ENCODE measurements around the gene SPON1.
"Not testable (repeated sequence)": the region's sequence is repeated elsewhere in the genome, so short reads cannot be mapped to it uniquely, and the experiment has no call there.

The SPON1 gene

DNA sequence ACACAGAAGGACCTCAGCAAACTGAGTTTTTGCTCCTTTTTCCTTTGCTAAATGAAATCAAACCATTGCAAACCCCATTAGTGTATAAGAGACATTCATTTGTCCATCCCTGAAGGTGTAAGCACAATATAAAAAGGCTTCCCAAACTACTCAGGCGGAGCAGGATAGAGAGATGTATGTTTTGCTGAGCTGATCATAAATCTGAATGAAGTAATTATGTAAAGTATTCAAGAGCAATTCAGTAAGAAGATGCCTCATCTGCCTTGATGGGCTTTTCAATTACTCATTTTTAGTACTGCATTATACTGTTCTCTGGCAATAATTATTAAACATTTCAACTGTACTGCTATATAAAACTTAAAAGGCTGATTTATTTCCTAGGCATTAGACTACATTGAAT, 65.0 kb downstream of the SPON1 start:
- no peak for DNase-seq (ENCODE audit: extremely low spot score, insufficient read length, low read depth)
- no peak for FAIRE-seq

DNA sequence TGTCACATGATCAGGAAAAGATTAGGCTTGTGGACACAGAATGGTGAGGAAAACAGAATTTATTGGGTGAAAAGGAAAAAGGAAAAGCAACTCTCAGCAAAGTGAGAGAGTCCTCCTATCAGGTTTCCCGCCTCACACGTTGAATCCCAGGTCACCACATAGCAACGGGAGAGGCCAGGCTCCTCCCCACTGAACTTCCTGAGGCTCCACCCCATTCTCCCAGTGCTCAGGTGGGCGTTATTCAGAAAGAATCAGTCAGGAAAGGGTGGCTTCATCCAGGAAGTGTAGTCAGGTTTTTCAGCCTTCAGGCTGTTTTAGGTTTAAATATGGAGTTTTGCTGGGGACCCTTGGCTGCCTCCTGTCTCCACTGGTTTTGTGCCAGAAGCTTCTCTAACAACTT, 66.9 kb downstream of the SPON1 start:
- no peak for FAIRE-seq
- no peak for DNase-seq (ENCODE audit: extremely low spot score, insufficient read length, low read depth)

DNA sequence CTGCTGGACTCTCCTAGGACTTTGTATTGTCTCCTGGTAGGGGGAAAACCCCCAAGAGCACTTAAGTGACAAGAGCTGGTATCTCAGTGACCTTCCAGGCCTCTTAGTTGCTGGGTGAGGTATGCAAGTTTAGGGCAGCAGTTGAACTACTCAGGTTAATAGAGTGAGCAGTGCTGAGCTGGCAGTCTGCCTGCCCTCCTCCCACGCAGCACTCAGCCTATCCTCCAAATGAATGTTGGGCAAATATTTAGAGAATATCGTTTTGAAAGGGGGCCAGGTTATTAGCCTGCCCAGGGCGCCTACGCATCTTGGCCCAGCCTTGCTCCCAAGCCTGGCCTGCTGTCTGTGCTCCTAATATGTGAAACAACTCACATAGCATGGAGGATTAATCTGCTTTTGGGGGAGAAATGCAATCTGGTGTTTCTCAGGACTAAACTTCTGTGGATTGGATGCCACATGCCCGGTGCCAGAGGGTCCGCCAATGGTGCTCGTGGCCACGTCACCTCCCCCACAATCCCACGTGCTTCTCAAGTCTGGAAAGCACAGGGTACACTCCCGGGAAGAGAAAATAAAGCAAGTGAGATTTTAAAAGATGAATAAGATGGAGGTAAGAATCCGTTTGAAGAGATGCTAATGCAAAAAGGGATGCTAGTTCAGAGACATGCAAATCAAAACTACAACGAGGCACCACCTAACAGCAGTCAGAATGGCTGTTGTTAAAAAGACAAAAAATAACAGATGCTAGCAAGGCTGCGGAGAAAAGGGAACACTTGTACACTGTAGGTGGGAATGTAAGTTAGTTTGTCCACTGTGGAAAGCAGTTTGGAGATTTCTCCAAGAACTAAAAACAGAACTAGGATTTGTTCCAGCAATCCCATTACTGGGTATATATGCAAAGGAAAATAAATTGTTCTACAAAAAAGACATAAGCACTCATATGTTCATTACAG, 67.7 kb downstream of the SPON1 start:
- FAIRE-seq (no peak), DNase-seq (ENCODE audit: extremely low spot score, insufficient read length, low read depth) (no peak)

DNA sequence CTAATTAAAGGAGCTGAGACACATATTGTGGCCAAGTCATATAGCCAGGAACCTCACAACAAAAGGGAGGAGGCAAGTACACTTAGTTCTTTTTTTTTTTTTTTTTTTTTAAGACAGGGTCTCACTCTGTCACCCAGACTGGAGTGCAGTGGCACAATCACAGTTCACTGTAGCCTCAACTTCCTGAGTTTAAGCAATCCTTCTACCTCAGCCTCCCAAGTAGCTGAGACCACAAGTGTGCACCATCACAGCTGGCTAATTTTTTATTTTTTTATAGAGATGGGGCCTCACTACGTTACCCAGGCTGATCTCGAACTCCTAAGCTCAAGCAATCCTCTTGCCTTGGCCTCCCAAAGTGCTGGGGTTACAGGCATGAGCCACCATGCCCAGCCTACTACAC, 73.0 kb downstream of the SPON1 start:
- not testable (repeated sequence) for FAIRE-seq; DNase-seq (ENCODE audit: extremely low spot score, insufficient read length, low read depth)

DNA sequence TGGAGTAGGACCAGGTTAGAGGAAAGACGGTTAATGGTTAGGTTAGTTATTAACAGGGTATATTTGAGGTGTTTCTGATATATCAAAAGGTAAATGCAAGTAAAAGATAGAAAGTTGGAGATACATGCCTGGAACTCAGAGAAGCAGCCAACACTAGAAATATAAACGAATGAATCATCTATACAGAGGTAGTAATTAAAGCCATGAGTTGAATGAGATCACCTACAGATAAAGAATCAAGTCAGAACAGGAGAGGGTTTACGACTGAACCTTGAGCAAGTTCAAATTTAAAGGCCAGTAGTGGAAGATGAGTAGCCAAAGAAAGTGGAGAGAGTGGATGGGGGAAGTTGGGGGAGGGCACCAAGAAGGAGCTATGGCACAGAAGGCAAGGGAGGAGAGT, 73.9 kb downstream of the SPON1 start:
- DNase-seq (ENCODE audit: extremely low spot score, insufficient read length, low read depth) (no peak), FAIRE-seq (no peak)

DNA sequence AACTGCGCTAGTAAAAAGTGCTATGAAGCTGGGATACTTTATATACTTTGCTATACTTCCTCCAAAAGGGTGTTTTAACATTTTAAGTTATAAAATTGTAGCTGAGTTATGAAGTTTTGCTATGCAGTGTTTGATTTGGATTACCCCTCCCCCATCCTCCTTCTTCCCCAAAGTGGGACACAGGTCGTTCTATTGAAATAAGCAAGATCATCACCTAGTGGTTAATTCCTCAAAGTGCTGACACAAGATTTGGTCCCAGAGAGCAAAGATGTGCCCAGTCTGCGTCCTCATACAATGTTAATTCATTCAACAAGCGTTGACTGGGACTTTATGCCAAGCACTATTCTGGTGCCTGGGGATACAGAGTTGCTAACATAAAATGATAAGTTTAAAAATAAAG, 78.5 kb downstream of the SPON1 start:
- DNase-seq (ENCODE audit: extremely low spot score, insufficient read length, low read depth), result no peak
- FAIRE-seq, result no peak

DNA sequence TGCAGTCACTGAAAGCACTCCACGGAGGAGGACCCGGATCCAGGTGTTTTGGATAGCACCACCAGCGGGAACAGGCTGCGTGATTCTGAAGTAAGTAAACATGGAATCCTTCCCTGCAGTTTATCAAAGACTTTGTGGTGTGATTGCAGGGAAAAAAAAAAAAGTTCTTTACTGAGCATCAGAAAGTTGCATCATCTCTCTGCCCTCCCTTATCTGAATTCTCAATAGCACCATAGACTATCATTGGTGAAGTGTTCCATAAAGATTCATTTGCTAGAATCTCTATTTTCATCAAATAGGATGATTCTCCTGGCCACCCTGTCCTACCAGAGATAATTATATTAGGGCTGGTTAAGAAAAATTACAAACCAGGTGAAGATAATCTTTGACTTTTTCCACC, 79.0 kb downstream of the SPON1 start:
- no peak for DNase-seq (ENCODE audit: extremely low spot score, insufficient read length, low read depth)
- FAIRE-seq, result no peak

DNA sequence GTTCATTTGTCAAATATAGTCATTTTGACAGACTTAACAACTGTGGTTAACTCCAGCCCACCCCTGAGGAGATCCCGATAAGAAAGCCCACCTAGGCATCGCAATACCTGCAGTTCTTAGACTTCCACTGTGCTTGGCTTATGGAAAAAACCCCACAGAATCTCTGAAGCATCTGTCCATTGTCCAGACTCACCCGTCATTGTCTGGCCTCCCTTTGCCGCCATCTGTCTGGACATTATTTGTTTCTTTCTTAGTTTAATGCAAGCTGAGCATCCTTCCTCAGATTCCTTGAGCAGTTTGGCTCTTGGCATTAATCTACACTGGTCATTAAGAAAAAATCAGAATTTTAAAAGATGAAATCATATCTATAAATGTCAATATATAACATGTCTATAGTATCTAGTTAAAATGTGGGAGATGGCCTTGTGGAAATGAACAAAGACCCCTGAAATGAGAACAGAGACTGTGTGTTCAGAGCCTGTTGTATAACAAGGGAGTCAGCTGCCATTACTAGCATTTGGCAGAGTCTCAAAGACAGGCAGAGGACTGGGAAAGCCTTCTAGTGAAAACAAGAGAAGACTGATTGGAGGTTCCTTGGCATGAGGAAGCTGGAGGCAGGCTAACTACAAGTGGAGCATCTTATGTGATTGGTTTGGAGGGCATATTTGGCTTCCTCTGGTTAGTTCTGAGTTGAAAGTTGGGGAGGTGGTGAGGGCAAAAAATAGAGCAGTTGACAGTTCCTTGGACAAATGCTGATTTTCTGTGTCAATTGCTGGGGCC, 80.4 kb downstream of the SPON1 start:
- DNase-seq (ENCODE audit: extremely low spot score, insufficient read length, low read depth) (no peak), FAIRE-seq (no peak)

DNA sequence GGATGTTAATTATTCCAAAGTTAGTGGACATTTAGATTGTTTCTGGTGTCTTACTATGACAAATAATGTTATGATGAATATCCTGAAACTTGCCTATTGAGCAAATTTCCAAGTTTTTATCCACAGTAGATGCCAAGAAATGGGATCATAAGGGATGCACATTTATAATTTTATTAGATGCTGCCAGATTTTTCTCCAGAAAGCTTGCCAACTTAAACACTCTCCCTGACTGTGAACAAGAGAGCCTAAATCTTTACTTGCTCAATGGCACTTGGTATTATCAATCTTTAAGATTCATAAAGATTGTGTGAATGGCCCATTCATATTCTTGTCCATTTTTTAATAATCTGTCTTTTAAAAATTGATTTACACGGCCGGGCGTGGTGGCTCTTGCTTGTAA, 82.4 kb downstream of the SPON1 start:
- FAIRE-seq, result no peak

DNA sequence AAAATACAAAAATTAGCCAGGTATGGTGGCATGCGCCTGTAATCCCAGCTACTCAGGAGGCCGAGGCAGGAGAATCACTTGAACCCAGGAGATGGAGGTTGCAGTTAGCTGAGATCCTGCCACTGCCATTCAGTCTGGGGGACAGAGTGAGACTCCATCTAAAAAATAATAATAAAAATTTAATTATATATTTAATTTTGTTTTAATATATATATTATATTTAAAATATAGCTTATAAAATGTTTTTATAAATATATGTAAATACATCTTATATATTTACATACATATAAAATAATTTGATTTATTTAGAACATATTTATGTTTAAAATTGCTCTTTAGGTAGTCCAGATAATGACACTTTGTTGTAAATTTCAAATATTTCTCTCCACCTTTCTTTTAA, 82.9 kb downstream of the SPON1 start:
- FAIRE-seq (no peak), DNase-seq (ENCODE audit: extremely low spot score, insufficient read length, low read depth) (no peak)

More for the DNA sequence above, 82.4 kb downstream of the SPON1 start:
- DNase-seq (ENCODE audit: extremely low spot score, insufficient read length, low read depth), result no peak

DNA sequence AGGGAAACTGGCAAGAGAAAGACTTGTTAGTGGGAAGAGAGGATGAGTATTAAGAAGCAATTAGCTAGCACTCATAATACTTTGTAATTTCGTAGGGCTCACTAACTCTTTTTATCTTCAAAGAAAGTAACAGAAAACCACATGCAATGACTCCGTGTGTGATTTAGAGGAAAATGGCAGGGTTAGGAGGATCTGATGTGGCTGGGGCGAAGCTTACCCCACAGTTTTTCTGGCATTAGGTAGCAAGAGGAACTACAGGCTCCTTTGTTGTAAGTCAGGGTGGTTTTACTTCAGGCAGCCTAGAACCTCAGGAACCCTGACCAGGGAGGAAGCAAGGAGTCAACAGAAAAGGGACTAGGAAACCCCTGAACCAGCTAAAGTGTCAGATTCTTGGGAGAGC, 89.7 kb downstream of the SPON1 start:
- DNase-seq (ENCODE audit: extremely low spot score, insufficient read length, low read depth) (no peak), FAIRE-seq (no peak)

DNA sequence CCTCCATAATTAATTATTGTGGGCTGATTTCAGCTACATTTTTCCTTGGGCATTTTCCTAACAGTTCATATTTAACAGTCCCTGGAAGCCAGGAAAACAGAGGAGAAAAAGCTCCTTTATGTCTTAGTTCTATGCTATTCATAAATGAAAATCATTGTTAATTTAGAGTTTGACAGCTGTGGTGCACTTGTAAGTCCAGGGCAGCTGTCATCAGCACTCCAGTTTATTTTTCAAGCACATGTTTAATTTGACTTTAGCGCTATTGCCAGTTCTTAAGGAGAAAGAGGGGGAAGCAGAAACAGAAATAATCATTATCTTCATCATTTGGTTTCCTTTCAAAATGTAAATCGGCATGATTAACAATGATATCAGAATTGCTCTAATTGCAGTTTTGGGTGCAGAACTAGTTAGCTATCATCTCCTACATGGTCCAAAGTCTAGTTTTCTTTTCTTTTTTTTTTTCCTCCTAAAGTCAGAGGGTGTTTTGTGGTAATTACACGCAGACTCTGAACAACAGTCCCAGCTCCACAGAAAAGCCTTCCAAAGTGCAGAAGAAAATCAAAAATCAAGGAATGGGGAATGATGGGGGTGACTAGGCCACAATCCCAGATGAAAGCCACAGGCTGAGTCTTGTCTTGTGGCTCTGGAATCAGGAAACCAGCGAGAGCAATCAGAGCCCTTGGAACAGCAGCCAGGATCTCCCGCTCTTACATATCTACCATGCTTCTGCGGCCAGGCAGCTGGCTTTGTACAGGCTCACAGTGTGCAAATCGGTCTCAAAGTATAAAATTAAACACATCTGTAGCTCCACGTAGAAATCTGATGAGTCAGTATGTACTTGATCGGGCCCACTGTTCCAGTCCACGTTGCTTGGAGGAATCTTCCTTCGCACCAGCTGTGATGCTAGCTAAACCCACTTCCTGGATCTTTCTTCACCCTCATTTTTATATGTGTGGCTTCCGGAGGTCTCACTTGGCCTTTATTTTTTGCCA, 91.9 kb downstream of the SPON1 start:
- FAIRE-seq (no peak), DNase-seq (ENCODE audit: extremely low spot score, insufficient read length, low read depth) (no peak)

DNA sequence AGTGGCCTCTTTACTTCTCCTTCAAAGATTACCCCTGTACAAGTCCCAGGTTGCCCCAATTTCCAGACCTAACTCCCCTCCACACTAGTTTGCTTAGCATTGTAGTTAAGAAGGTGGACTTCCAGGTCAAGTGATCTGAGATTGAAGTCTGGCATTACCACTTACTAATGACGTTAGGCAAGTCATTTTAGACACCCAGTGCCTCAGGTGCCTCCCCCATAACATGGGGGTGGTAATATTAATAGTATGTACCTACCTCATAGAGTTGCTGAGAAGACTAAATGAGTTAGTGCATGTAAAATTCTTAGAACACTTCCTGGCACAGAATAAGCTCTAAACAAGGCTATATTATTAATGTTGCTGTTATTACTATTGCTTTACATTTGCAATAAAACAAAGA, 93.4 kb downstream of the SPON1 start:
- FAIRE-seq (no peak), DNase-seq (ENCODE audit: extremely low spot score, insufficient read length, low read depth) (no peak)

DNA sequence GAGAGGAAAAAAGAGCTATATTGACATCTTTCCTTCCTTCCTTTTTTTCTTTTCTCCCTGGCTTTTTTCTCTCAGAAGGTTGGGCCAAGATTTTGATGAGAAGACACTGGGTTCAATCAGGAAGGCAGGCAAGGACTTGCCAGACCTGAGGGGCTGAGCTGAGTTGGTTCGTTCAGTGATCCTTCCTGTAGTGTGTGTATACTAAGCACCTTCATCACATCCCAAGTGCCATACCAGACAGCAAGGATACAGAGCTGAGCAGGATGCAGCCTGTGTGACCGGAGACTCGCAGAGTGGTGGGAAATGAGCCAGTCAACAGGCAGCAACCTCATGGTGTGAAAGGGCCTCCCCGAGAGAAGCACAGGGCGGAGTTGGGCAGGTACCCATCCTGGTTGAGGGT, 95.5 kb downstream of the SPON1 start:
- DNase-seq (ENCODE audit: extremely low spot score, insufficient read length, low read depth) (no peak), FAIRE-seq (no peak)

DNA sequence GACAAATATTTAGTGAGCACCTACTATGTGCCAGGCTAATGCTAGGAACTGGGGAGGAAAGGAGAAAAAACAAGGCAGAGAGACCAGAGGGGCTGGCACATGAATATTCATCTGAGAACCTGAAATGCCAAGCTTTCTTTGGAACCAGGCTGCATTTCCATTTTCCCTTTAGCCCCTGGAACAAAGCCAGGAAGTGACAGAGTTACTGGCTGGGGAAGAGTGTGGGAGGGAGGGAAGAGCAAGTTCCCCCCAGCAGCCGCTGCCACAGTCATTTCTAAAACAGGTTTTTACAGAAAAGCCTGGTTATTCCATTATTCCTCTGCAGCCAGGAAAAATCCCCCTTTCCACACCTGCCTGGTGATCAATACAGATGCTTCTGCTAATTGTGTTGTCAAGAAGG, 97.0 kb downstream of the SPON1 start:
- FAIRE-seq (no peak), DNase-seq (ENCODE audit: extremely low spot score, insufficient read length, low read depth) (no peak)

DNA sequence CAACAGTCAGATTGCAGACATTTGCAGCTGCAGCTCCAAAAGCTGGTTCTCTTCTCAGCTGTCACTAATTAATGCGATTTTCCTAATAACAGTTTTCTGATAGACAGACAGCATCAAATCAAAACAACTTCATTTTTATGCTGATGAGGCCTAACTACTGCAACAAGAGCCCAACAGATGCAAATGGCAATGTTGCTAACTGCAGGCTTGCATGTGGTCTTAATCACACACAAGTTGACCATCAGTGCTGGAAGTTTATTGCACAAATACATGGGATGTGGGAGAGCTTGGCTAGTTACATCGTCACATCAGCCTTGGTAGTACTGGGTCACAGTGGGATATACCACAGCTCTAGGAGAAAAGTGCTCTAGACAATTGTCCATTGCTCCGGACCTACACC, 99.2 kb downstream of the SPON1 start:
- DNase-seq (ENCODE audit: extremely low spot score, insufficient read length, low read depth) (no peak), FAIRE-seq (no peak)

DNA sequence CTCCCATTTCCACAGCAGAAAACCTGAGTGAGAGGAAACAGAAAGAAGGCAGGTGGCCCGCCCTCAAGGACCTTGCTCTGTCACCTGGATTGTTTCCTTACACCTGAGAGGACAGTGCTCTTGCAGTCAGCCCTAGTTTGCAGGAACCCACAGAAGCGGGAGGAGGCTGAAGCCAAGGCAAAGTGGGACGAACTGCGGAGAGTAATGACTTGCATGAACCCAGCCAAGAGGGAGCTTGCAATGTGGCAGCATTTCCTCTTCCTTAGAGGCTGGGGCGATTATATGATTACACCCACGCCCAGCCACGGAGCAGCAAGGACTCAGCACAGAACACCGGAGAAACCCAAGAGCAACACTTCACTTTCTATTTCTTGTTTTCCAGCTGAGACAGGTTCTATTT, 102.6 kb downstream of the SPON1 start:
- DNase-seq (ENCODE audit: extremely low spot score, insufficient read length, low read depth) (no peak), FAIRE-seq (no peak)

DNA sequence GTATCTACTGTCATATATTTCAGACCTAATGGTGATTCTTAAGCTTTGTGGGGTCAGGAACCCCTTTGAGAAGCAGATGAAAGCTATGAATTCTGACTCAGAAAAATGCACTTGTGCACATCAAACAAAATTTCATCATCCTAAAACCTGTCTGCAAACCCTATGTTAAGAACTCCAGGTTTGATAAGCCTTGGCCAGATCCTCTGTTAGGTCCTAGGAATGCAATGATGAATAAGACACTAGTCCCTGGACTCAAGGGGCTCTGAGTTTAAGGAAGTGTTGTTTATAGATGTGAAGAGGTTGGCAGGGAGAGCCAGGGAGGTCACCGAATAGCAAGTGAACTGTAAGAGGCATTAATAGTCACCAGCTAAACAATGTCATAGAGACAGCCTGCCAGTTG, 103.2 kb downstream of the SPON1 start:
- FAIRE-seq, result no peak
- DNase-seq (ENCODE audit: extremely low spot score, insufficient read length, low read depth), result no peak

DNA sequence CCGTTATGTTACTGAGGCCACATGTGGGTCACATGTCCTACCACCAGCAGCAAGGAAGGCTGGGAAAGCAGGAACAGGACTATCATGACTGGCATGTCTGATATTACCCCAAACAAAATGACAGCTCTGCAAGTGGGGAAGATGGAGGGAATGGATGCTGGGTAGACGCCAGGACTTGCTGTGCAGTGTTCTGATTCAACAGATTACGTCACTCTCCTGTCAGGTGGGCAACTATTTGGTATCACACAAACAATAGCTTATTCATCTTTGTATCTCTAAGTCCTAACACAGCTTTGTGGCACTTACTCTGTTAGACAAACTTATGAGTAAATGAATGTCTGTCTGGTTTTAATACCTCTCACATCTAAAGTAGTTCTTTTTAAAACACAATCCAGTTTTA, 105.2 kb downstream of the SPON1 start:
- DNase-seq (ENCODE audit: extremely low spot score, insufficient read length, low read depth) (no peak), FAIRE-seq (no peak)

DNA sequence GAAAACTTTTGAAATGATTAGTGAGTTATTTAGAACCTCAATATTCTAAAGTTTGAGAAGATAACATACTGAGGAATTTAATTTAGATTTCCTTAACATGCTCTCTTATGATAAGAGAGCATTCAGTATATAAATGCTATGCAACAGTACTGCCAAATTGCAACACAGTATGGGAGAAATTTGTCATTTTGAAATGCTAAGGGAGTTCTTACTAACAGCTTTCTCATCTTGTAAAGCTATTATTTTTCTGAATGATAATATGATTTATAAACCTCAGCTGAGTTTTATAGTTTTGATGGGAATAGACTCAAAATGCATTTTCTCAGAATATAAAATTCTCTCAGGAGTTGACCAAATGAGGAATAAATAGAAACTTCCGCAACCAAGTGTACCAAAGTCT, 108.4 kb downstream of the SPON1 start:
- FAIRE-seq (no peak), DNase-seq (ENCODE audit: extremely low spot score, insufficient read length, low read depth) (no peak)

Data from GM18507 (cell line).